ENCODE results near the gene GAS2L1.
A peak's percentile ranks its signal among the peaks of the same experiment; 100 is the strongest.

The GAS2L1 gene

DNA sequence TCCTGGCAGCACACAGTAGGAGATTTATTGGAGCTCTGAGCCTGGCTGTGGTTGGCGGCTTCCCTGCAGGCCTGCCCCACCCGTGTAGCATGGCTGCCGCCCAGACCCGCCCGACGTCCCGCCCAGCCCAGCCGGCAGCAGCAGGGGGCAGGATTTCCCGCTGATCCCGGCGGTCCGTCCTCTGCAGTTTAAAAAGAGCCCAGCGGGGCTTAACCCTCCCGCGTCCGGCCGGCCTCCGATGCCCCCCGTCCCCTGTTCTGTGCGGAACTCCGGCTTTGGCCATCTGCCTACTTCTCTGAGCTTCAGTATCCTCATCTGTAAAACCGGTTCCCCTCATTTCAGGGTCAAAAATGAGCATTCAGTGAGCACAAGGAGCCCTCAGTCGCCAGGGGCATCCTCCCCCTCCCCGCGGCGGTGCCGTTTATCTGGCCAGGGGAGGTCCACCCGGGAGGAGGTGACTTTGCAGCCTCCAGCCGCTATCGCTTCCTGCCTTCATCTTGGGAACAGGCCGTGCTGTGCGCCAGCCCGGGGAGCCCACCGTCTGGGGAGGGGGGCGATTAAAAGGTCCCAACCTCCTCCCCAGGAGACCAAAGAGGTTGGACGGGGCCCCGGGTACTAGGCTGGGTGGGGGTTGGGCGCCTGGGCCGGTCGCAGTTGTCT lies at the start of gene GAS2L1:
TSS of gene GAS2L1 (plus strand) at position 476 of the 660 bp plus-strand sequence. CDS start 1,456 bp downstream, outside the sequence.
- peak; percentile 55 for DNase-seq (ENCODE audit: low read depth)
- H3K4me3 ChIP-seq (ENCODE audit: low read depth, low read length): peak within 1 kb of the TSS; percentile 41
- peak; percentile 34 for TF ChIP-seq CTCF (IDR thresholded peaks at IDR 0.05; ENCODE audit: insufficient read depth, low read depth, low read length, missing control alignments)

DNA sequence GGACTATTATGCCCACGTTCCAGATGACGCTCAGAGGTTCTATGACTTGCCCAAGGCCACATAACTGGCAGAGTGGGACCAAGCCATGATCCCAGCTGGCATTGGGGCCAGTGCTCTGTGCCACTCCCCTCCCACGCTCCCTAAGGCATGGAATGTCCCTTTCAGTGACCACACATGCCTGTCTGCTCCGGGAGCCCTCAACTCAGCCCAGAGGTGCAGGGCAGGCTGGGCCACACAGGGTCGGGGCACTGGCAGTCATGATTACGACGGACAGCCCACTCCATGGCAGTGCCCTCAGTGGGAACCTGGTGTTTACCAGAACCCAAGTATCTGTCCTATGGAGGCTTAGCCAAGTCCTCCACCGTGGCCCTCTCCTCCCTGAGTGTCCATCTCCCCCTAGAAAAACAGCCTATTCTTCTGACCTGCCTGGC lies 48.7 kb upstream of the GAS2L1 start:
- H3K4me3 ChIP-seq (ENCODE audit: low read depth, low read length): no peak overlapping the region
- DNase-seq (ENCODE audit: low read depth): no peak
- no peak for TF ChIP-seq CTCF (IDR thresholded peaks at IDR 0.05; ENCODE audit: insufficient read depth, low read depth, low read length, missing control alignments)

GRCh38 chr22:29258407-29259252 lies 47.8 kb upstream of the GAS2L1 start:
- no peak for DNase-seq (ENCODE audit: low read depth)
- no peak for TF ChIP-seq CTCF (IDR thresholded peaks at IDR 0.05; ENCODE audit: insufficient read depth, low read depth, low read length, missing control alignments)
- H3K4me3 ChIP-seq (ENCODE audit: low read depth, low read length): no peak overlapping the region

GRCh38 chr22:29259253-29259899 lies 47.1 kb upstream of the GAS2L1 start:
- DNase-seq (ENCODE audit: low read depth): no peak
- TF ChIP-seq CTCF (IDR thresholded peaks at IDR 0.05; ENCODE audit: insufficient read depth, low read depth, low read length, missing control alignments): no peak
- no peak overlapping the region for H3K4me3 ChIP-seq (ENCODE audit: low read depth, low read length)

GRCh38 chr22:29260031-29260560 lies 46.4 kb upstream of the GAS2L1 start:
- H3K4me3 ChIP-seq (ENCODE audit: low read depth, low read length): no peak overlapping the region
- no peak for TF ChIP-seq CTCF (IDR thresholded peaks at IDR 0.05; ENCODE audit: insufficient read depth, low read depth, low read length, missing control alignments)
- DNase-seq (ENCODE audit: low read depth): no peak

DNA sequence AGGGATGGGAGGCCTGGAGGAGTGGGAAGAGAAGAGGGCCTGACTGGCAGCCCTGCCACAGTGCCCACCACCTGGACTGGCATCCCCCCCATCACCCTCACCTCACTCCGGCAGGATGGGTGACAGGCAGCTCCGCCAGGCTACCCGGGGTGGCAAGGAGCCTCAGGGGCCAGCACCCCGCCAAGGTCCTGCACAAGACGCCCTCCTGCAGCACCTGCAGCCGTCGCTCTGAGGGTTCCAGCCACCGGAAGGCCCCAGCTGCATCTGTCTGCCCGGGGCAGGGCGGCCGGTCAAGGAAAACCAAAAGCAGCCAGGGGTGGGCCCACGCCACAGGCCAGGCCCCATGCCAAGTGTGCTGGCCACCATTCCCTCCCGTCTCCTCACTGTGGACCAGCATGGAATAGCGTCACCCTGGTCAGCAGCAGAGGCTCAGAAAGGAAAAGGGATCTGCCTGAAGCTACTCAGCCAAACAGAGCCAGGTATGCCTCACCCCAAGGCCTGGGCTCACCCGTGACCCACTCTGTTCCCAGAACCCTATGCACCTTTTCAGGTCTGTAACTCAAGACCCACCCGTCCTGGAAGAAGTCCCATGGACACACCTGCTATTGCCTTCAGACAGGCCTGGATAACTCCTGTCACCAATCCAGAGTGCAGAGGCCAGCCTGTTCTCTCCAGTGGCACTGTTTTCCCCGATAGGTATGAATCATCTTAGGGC lies 45.7 kb upstream of the GAS2L1 start:
- no peak for DNase-seq (ENCODE audit: low read depth)
- no peak overlapping the region for H3K4me3 ChIP-seq (ENCODE audit: low read depth, low read length)
- TF ChIP-seq CTCF (IDR thresholded peaks at IDR 0.05; ENCODE audit: insufficient read depth, low read depth, low read length, missing control alignments): no peak
